SK-N-MC (cell line): ENCODE measurements around the gene TAPBP.
"Not testable (repeated sequence)": the region's sequence is repeated elsewhere in the genome, so short reads cannot be mapped to it uniquely, and the experiment has no call there.

Source experiments
- EZH2 ChIP-seq: fragments of 200-600 bp; sonication (generic); IDR thresholded peaks from one replicate; pipeline ENCODE4 v1.6.1; 2017; ENCODE audit warnings: antibody characterized with exemption
- FOXP2 ChIP-seq: optimal IDR thresholded peaks from 2 replicates; pipeline ENCODE3; 2011; ENCODE audit warnings: mild to moderate bottlenecking, moderate library complexity; ENCODE audit not compliant: insufficient read depth; ENCODE audit errors: extremely low read length, control extremely low read depth
- POLR2AphosphoS5 ChIP-seq: IDR thresholded peaks from 2 replicates; pipeline ENCODE4 v1.6.1; 2012; ENCODE audit warnings: mild to moderate bottlenecking, low read depth, low read length, borderline replicate concordance

- TF ChIP-seq POLR2AphosphoS5, EZH2, FOXP2: not testable (repeated sequence)
Observed at GRCh38 chr6:33262490-33262889, 51.4 kb downstream of the TAPBP start.
